ENCODE measurements around the gene POMP. TPM values are rescaled to one million over a fixed set of nuclear protein-coding genes. Genes with fewer than 3 reads are reported as not detected.

Gene POMP
- total RNA-seq, 2 experiments from 2014 or later: 46.6 to 79.0 TPM

DNA sequence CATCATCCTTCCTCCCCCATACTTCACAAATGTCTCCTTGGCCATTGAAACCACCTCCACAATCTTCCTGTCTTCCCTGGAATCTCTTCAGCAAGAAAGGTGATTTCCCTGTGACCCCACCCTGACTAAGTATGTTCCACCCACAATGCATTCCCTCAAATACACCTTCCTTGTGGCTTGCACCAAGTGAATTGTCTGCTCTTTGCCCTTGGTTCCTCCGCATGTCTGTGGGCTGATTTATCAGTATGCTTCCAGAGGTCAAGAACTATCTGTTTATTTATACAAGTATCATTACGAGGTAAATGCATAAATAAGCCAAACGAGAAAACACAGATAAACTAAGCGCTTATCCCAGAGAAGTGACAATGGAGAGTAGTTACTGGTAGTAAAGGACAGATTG is 45.4 kb upstream of the POMP start:
- Histone ChIP-seq H3K4me3 (ENCODE audit: low read depth, low read length, poor library complexity, severe bottlenecking) (no peak overlapping the region), H3K36me3 (ENCODE audit: insufficient read depth, low read length) (no peaks in the 10 kb centered on the region), H3K4me2 (ENCODE audit: low read length) (no peak overlapping the region), H3K9me3 (ENCODE audit: low read length) (no peaks in the 10 kb centered on the region), H4K20me1 (ENCODE audit: insufficient read depth, low read length) (no peaks in the 10 kb centered on the region), H3K27ac (ENCODE audit: low read depth, low read length, poor library complexity, severe bottlenecking) (no peak overlapping the region), H3K4me1 (ENCODE audit: insufficient read depth, low read length, poor library complexity, severe bottlenecking) (no peaks in the 10 kb centered on the region), H2AFZ (ENCODE audit: low read length) (no peak overlapping the region), H3K79me2 (ENCODE audit: insufficient read depth, low read depth, low read length) (no peaks in the 10 kb centered on the region), H3K9me2 (ENCODE audit: insufficient read depth, low read length) (no peaks in the 10 kb centered on the region)
- no peak for DNase-seq (ENCODE audit: low spot score)
- ChIA-PET POLR2A (no interaction called here), CTCF (ENCODE audit: unreplicated experiment) (no interaction called here)
- no peak for TF ChIP-seq EZH2phosphoT487 (IDR thresholded peaks at IDR 0.05; ENCODE audit: borderline replicate concordance, low read depth, low read length)
- TF ChIP-seq, protein P1, sequence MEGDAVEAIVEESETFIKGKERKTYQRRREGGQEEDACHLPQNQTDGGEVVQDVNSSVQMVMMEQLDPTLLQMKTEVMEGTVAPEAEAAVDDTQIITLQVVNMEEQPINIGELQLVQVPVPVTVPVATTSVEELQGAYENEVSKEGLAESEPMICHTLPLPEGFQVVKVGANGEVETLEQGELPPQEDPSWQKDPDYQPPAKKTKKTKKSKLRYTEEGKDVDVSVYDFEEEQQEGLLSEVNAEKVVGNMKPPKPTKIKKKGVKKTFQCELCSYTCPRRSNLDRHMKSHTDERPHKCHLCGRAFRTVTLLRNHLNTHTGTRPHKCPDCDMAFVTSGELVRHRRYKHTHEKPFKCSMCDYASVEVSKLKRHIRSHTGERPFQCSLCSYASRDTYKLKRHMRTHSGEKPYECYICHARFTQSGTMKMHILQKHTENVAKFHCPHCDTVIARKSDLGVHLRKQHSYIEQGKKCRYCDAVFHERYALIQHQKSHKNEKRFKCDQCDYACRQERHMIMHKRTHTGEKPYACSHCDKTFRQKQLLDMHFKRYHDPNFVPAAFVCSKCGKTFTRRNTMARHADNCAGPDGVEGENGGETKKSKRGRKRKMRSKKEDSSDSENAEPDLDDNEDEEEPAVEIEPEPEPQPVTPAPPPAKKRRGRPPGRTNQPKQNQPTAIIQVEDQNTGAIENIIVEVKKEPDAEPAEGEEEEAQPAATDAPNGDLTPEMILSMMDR (conservative IDR thresholded peaks at IDR 0.05; ENCODE audit: low read length): no peak
- no TSS peak for BruUV-seq (replicated peaks)
- intact Hi-C loops (cut with micrococcal nuclease; ENCODE audit: unreplicated experiment): no loop called here

DNA sequence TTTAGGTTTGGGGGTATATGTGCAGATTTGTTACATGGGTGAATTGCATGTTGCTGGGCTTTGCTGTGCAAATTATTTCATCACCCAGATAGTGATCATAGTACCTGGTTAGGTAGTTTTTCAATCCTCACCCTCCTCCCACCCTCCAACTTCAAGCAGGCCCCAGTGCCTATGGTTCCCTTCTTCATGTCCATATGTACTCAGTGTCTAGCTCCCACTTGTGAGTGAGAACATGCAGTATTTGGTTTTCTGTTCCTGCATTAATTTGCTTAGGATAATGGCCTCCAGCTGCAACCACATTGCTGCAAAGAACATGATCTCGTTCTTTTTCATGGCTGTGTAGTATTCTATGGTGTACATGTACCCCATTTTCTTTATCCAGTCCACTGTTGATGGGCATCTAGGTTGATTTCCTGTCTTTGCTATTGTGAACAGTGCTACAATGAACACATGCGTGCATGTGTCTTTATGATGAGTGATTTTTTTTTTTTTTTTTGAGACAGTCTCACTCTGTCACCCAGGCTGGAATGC is 42.9 kb upstream of the POMP start:
- Histone ChIP-seq H3K36me3 (ENCODE audit: insufficient read depth, low read length) (no peaks in the 10 kb centered on the region), H4K20me1 (ENCODE audit: insufficient read depth, low read length) (no peaks in the 10 kb centered on the region), H2AFZ (ENCODE audit: low read length) (no peak overlapping the region), H3K9me2 (ENCODE audit: insufficient read depth, low read length) (no peaks in the 10 kb centered on the region), H3K9me3 (ENCODE audit: low read length) (no peaks in the 10 kb centered on the region), H3K4me2 (ENCODE audit: low read length) (no peak overlapping the region), H3K4me3 (ENCODE audit: low read depth, low read length, poor library complexity, severe bottlenecking) (no peak overlapping the region), H3K4me1 (ENCODE audit: insufficient read depth, low read length, poor library complexity, severe bottlenecking) (no peaks in the 10 kb centered on the region), H3K79me2 (ENCODE audit: insufficient read depth, low read depth, low read length) (no peaks in the 10 kb centered on the region), H3K27ac (ENCODE audit: low read depth, low read length, poor library complexity, severe bottlenecking) (no peak overlapping the region)
- DNase-seq (ENCODE audit: low spot score): no peak
- ChIA-PET POLR2A (interaction anchor here (0.6 kb wide), 1 partner anchor 339 kb away, joined by 3 read pairs; no protein-coding TSS in a partner anchor), CTCF (ENCODE audit: unreplicated experiment) (no interaction called here)
- intact Hi-C loops (cut with micrococcal nuclease; ENCODE audit: unreplicated experiment): no loop called here
- TF ChIP-seq, protein P1 (conservative IDR thresholded peaks at IDR 0.05; ENCODE audit: low read length): no peak
- no peak for TF ChIP-seq EZH2phosphoT487 (IDR thresholded peaks at IDR 0.05; ENCODE audit: borderline replicate concordance, low read depth, low read length)
- BruUV-seq (replicated peaks): no TSS peak

DNA sequence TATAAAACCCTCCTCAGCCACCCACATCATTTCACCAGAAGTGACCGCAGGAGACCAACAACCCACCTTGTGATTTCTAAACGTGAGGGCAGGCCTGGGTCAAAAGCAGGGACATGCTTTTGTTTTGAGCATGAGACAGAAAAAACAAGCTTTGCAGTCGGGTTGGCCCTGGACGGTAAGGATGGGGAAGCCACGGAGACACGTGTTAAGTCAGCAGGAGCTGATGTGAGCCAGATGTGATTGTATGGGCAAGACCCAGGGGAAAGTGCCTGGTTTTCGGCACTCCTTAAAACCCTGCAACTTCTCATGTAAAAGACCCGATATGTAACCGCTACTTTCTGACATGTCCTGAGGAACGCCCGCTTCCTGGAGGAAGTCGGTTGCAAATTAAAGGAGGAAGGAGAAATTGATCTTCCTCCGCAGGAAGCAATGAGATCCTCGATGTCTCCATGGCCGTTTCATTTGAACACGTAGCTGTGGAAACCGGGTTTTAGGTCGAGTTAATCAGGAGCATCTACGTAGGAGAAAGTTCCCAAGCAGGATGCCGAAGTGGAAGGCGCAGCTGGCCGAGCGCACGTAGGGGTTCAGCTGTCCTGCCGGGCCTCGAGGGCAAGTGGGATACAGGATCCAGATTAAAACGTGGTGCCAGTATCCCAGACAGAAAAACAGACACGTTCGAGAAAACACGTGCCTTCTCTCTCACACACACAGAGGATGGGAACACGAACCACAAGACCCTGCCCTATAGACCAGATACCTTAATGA is 40.5 kb upstream of the POMP start:
- POLR2A ChIA-PET: interaction anchor here (0.9 kb wide), 1 partner anchor 116 kb away, joined by 3 read pairs; no protein-coding TSS in a partner anchor
- H3K27ac ChIP-seq (ENCODE audit: low read depth, low read length, poor library complexity, severe bottlenecking): no peak overlapping the region
- H4K20me1 ChIP-seq (ENCODE audit: insufficient read depth, low read length): no peaks in the 10 kb centered on the region
- intact Hi-C loops (cut with micrococcal nuclease; ENCODE audit: unreplicated experiment): no loop called here
- no peaks in the 10 kb centered on the region for H3K79me2 ChIP-seq (ENCODE audit: insufficient read depth, low read depth, low read length)
- H2AFZ ChIP-seq (ENCODE audit: low read length): no peak overlapping the region
- CTCF ChIA-PET (ENCODE audit: unreplicated experiment): no interaction called here
- no peak for TF ChIP-seq EZH2phosphoT487 (IDR thresholded peaks at IDR 0.05; ENCODE audit: borderline replicate concordance, low read depth, low read length)
- TF ChIP-seq, protein P1 (conservative IDR thresholded peaks at IDR 0.05; ENCODE audit: low read length): no peak
- no peaks in the 10 kb centered on the region for H3K36me3 ChIP-seq (ENCODE audit: insufficient read depth, low read length)
- H3K9me2 ChIP-seq (ENCODE audit: insufficient read depth, low read length): no peaks in the 10 kb centered on the region
- no peaks in the 10 kb centered on the region for H3K4me1 ChIP-seq (ENCODE audit: insufficient read depth, low read length, poor library complexity, severe bottlenecking)
- no peak for DNase-seq (ENCODE audit: low spot score)
- no peak overlapping the region for H3K4me2 ChIP-seq (ENCODE audit: low read length)
- no peaks in the 10 kb centered on the region for H3K9me3 ChIP-seq (ENCODE audit: low read length)
- no TSS peak for BruUV-seq (replicated peaks)
- H3K4me3 ChIP-seq (ENCODE audit: low read depth, low read length, poor library complexity, severe bottlenecking): no peak overlapping the region
